ENCODE measurements around the gene MYBPC1. TPM values are rescaled to one million over a fixed set of nuclear protein-coding genes. Genes with fewer than 3 reads are reported as not detected.

MYBPC1 gene
- total and polyA plus RNA-seq, 9 of the 15 experiments (the other 6 are each of a cell fraction or from before 2014, with no cell fraction given) = not detected

DNA sequence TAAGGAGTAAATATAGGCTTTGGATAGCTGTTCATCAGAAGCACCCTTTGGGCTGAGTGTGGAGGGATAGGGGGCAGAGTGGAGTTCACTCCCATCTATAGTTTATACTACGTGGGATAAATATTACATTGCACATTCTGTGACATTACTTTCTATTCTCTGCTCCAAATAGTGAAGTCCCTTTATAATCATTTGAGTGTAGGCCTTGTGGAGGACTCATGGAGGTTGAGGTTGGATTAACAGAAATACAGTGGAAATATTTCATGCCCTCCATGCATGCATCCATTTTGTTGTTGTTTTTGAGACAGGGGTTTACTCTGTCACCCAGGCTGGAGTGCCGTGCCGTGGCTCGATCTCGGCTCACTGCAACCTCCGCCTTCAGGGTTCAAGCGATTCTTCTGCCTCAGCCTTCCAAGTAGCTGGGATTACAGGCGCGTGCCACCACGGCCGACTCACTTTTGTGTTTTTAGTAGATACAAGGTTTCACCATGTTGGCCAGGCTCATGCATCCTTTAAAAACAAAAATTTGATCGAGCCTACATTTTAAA, 104.1 kb downstream of the MYBPC1 start (continued):
- TF ChIP-seq, protein P1, sequence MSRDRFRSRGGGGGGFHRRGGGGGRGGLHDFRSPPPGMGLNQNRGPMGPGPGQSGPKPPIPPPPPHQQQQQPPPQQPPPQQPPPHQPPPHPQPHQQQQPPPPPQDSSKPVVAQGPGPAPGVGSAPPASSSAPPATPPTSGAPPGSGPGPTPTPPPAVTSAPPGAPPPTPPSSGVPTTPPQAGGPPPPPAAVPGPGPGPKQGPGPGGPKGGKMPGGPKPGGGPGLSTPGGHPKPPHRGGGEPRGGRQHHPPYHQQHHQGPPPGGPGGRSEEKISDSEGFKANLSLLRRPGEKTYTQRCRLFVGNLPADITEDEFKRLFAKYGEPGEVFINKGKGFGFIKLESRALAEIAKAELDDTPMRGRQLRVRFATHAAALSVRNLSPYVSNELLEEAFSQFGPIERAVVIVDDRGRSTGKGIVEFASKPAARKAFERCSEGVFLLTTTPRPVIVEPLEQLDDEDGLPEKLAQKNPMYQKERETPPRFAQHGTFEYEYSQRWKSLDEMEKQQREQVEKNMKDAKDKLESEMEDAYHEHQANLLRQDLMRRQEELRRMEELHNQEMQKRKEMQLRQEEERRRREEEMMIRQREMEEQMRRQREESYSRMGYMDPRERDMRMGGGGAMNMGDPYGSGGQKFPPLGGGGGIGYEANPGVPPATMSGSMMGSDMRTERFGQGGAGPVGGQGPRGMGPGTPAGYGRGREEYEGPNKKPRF (IDR thresholded peaks at IDR 0.05; ENCODE audit: low read depth, low read length) = no peak
- TF ChIP-seq NR3C1 (CRISPR knock-in tag; IDR thresholded peaks at IDR 0.05) = no peak
- TF ChIP-seq ILF3 (IDR thresholded peaks at IDR 0.05; ENCODE audit: borderline replicate concordance) = no peak
- TF ChIP-seq GATA2 (CRISPR knock-in tag; IDR thresholded peaks at IDR 0.05) = no peak
- no peak for TF ChIP-seq CBX5 (IDR thresholded peaks at IDR 0.05; ENCODE audit: borderline replicate concordance, low read depth)
- TF ChIP-seq, protein P2, sequence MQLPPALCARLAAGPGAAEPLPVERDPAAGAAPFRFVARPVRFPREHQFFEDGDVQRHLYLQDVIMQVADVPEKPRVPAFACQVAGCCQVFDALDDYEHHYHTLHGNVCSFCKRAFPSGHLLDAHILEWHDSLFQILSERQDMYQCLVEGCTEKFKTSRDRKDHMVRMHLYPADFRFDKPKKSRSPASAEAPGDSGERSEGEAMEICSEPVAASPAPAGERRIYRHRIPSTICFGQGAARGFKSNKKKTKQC (CRISPR knock-in tag; IDR thresholded peaks at IDR 0.05) = no peak
- no peak for TF ChIP-seq MXI1 (IDR thresholded peaks at IDR 0.05; ENCODE audit: low read depth, low read length)
- TF ChIP-seq, protein P3, sequence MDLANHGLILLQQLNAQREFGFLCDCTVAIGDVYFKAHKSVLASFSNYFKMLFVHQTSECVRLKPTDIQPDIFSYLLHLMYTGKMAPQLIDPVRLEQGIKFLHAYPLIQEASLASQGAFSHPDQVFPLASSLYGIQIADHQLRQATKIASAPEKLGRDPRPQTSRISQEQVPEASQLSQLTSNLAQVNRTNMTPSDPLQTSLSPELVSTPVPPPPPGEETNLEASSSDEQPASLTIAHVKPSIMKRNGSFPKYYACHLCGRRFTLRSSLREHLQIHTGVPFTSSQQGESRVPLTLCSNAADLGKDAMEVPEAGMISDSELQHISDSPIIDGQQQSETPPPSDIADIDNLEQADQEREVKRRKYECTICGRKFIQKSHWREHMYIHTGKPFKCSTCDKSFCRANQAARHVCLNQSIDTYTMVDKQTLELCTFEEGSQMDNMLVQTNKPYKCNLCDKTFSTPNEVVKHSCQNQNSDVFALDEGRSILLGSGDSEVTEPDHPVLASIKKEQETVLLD (IDR thresholded peaks at IDR 0.05) = no peak
- TF ChIP-seq NBN (IDR thresholded peaks at IDR 0.05; ENCODE audit: low read depth) = peak; percentile 46; the same call in 1 of the 2 replicates
- TF ChIP-seq TFAM (CRISPR knock-in tag; conservative IDR thresholded peaks at IDR 0.05) = no peak
- no peak for TF ChIP-seq EP400 (IDR thresholded peaks at IDR 0.05)
- TF ChIP-seq SMAD4 (CRISPR knock-in tag; conservative IDR thresholded peaks at IDR 0.05) = no peak
- TF ChIP-seq SRSF7 (optimal IDR thresholded peaks at IDR 0.05; ENCODE audit: low read depth, low read length) = no peak
- TF ChIP-seq, protein P4, sequence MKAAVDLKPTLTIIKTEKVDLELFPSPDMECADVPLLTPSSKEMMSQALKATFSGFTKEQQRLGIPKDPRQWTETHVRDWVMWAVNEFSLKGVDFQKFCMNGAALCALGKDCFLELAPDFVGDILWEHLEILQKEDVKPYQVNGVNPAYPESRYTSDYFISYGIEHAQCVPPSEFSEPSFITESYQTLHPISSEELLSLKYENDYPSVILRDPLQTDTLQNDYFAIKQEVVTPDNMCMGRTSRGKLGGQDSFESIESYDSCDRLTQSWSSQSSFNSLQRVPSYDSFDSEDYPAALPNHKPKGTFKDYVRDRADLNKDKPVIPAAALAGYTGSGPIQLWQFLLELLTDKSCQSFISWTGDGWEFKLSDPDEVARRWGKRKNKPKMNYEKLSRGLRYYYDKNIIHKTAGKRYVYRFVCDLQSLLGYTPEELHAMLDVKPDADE (conservative IDR thresholded peaks at IDR 0.05; ENCODE audit: control insufficient read depth, low read depth, low read length) = no peak
- no peak for TF ChIP-seq MEIS2 (IDR thresholded peaks at IDR 0.05; ENCODE audit: partially characterized antibody)
- no peak for TF ChIP-seq HMG20A (CRISPR knock-in tag; conservative IDR thresholded peaks at IDR 0.05)
- TF ChIP-seq GABPB2 (CRISPR knock-in tag; conservative IDR thresholded peaks at IDR 0.05) = no peak
- 0 out of 4 replicates have a peak, but pooled peaks of 1 of the 2 experiments have one; percentile 0 for TF ChIP-seq KDM1A (IDR thresholded peaks at IDR 0.05)
- no peak for TF ChIP-seq PHF20 (IDR thresholded peaks at IDR 0.05; ENCODE audit: partially characterized antibody)
- no peak for TF ChIP-seq FUS (optimal IDR thresholded peaks at IDR 0.05; ENCODE audit: low read depth, low read length)
- no peak for TF ChIP-seq SMARCE1 (IDR thresholded peaks at IDR 0.05)

All from K562 (cell line).